SU-DHL-6 (cell line): ENCODE results near the gene ZNF609.

ENCODE experiments used
- H2AFZ ChIP-seq: fragments of 200-600 bp; sonication (generic); 2 replicates; pipeline ENCODE4 v1.6.1; 2014; ENCODE audit warnings: low read depth, mild to moderate bottlenecking, moderate library complexity, mixed read lengths, antibody characterized with exemption, low read length; ENCODE audit not compliant: severe bottlenecking
- H3F3A ChIP-seq: fragments of 200-600 bp; shearing (Covaris generic); 2 replicates; pipeline ENCODE4 v1.6.0; 2016; ENCODE audit warnings: antibody characterized with exemption, mild to moderate bottlenecking; ENCODE audit not compliant: insufficient read depth
- H3K27ac ChIP-seq: fragments of 200-600 bp; sonication (generic); 2 replicates; pipeline ENCODE4 v1.5.1; 2016; ENCODE audit warnings: low read depth, mild to moderate bottlenecking, low read length, moderate library complexity, mixed read lengths
- H3K27me3 ChIP-seq: fragments of 200-600 bp; sonication (generic), shearing (Covaris generic); 2 replicates; pipeline ENCODE4 v1.6.0; 2014; ENCODE audit warnings: mild to moderate bottlenecking, low read length
- H3K36me3 ChIP-seq: fragments of 200-600 bp; sonication (generic); 2 replicates; pipeline ENCODE4 v1.6.1; 2014; ENCODE audit warnings: mild to moderate bottlenecking, low read length, mixed read lengths
- H3K4me2 ChIP-seq: fragments of 300-600, 200-600 bp; shearing (Covaris generic), sonication (generic); 2 replicates; pipeline ENCODE4 v1.6.0; 2014; ENCODE audit warnings: low read length, low read depth, mild to moderate bottlenecking; ENCODE audit not compliant: poor library complexity, severe bottlenecking
- H3K4me3 ChIP-seq: fragments of 200-600 bp; sonication (generic); 2 replicates; pipeline ENCODE4 v1.5.1; 2014; ENCODE audit warnings: antibody characterized with exemption, low read length, mild to moderate bottlenecking, mixed read lengths; ENCODE audit not compliant: insufficient read depth, poor library complexity, severe bottlenecking
- H3K79me2 ChIP-seq: fragments of 200-600 bp; sonication (generic); 2 replicates; pipeline ENCODE4 v1.6.1; 2014; ENCODE audit warnings: mild to moderate bottlenecking, low read length, moderate library complexity; ENCODE audit not compliant: insufficient read depth
- H3K9ac ChIP-seq: fragments of 200-600 bp; sonication (generic); 2 replicates; pipeline ENCODE4 v1.7.0; 2014; ENCODE audit warnings: mild to moderate bottlenecking, low read length
- H3K9me2 ChIP-seq: fragments of 200-600 bp; sonication (generic); replicated peaks from 2 replicates; pipeline ENCODE4 v1.6.1; 2014; ENCODE audit warnings: low read length; ENCODE audit not compliant: insufficient read depth
- H3K9me3 ChIP-seq: fragments of 200-600 bp; sonication (generic); 2 replicates; pipeline ENCODE4 v1.6.1; 2014; ENCODE audit warnings: low read length, mixed read lengths; ENCODE audit not compliant: insufficient read depth
- H4K20me1 ChIP-seq: fragments of 200-600 bp; sonication (generic); 2 replicates; pipeline ENCODE4 v1.6.1; 2014; ENCODE audit warnings: low read depth, mild to moderate bottlenecking, antibody characterized with exemption, low read length, moderate library complexity, mixed read lengths
- EZH2phosphoT487 ChIP-seq: fragments of 200-600 bp; sonication (generic), shearing (Covaris generic); conservative IDR thresholded peaks from 2 replicates; pipeline ENCODE4 v1.6.1; 2018; ENCODE audit warnings: mild to moderate bottlenecking, antibody characterized with exemption, low read length, moderate library complexity, mixed read lengths
- TF ChIP-seq, protein P1 (sequence below): fragments of 200-600 bp; sonication (generic); IDR thresholded peaks from one replicate; pipeline ENCODE4 v1.5.1; 2017; ENCODE audit warnings: antibody characterized with exemption, mild to moderate bottlenecking, low read length, moderate library complexity; ENCODE audit not compliant: insufficient read depth, poor library complexity, severe bottlenecking

The ZNF609 gene

DNA sequence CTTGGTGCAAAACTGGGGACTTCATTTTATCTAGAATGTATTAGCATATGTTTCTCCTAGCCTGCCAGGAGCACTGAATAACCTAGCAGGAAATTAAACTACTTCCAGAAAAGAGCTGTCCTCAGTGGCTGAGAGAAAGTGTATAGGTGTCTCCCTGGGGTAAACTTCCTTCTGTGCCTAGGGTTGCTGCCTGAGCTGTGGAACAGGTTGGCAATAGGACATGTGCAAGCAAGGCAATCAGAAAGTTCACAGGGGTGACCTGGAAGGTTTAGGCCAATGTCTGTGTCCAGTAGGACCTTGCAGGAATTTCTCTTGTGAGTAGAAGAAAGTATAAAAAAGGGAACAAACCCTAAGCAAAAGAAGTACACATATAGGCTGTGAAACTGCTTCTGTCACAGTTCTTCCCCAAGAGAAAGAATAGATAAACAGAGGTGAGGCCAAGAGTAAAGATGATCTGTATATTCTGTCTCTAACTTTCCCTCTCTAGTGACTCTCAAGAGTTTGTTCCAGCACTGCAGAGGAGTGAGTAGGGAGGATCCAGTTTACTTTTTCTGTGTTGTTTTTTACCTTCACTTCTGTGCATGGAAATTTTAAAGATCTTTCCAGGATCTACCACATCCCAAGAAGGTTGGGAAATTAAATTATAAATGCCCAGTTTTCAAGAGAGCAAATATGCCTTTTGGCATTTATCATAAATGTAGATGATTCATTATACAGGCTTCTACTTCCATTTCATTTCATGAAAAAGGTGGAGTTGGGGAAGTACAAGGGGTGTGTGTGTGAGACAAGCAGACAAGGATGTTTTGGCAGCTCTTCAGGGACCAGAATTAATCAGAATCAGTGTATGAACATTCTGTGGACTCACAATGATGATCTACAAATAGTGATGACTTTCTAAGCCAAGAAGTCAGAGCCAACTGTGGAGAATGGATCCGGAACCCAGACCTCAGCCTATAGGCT, 159.8 kb downstream of the ZNF609 start:
- H3K27ac ChIP-seq = no peak overlapping the region

DNA sequence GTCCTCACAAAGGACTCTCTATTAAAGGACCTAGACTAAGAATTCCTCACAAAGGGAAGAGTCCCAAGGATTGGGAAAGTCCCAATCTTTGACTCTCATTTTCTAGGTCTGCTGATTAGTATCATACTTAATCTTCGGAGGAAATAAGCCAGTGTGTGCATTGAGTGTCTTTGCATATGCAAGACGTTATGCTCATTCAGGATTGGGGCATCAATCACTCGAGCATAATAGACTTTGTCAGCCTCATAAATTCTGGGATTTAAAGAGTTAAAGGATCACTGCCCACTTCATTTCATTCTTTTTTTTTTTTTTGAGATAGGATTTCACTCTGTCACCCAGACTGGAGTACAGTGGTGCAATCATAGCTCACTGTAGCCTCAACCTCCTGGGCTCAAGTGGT, 160.7 kb downstream of the ZNF609 start:
- H3K79me2 ChIP-seq = peaks cover 15% of the 10 kb centered on the region
- no peak overlapping the region for H3K9ac ChIP-seq
- no peak overlapping the region for H3K4me2 ChIP-seq
- H3K4me3 ChIP-seq = no peak overlapping the region
- no peaks in the 10 kb centered on the region for H3K9me2 ChIP-seq
- H3K9me3 ChIP-seq = no peaks in the 10 kb centered on the region
- no peak overlapping the region for H3K27ac ChIP-seq
- H3K36me3 ChIP-seq = no peaks in the 10 kb centered on the region
- H3F3A ChIP-seq = no peaks in the 10 kb centered on the region
- no peak overlapping the region for H2AFZ ChIP-seq
- H4K20me1 ChIP-seq = no peaks in the 10 kb centered on the region
- no peaks in the 10 kb centered on the region for H3K27me3 ChIP-seq
- TF ChIP-seq EZH2phosphoT487 = no peak
- TF ChIP-seq, protein P1, sequence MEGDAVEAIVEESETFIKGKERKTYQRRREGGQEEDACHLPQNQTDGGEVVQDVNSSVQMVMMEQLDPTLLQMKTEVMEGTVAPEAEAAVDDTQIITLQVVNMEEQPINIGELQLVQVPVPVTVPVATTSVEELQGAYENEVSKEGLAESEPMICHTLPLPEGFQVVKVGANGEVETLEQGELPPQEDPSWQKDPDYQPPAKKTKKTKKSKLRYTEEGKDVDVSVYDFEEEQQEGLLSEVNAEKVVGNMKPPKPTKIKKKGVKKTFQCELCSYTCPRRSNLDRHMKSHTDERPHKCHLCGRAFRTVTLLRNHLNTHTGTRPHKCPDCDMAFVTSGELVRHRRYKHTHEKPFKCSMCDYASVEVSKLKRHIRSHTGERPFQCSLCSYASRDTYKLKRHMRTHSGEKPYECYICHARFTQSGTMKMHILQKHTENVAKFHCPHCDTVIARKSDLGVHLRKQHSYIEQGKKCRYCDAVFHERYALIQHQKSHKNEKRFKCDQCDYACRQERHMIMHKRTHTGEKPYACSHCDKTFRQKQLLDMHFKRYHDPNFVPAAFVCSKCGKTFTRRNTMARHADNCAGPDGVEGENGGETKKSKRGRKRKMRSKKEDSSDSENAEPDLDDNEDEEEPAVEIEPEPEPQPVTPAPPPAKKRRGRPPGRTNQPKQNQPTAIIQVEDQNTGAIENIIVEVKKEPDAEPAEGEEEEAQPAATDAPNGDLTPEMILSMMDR = no peak

More for the DNA sequence above, 159.8 kb downstream of the ZNF609 start:
- H3K9me2 ChIP-seq = no peaks in the 10 kb centered on the region
- no peaks in the 10 kb centered on the region for H3F3A ChIP-seq
- H3K4me3 ChIP-seq = no peak overlapping the region
- H3K9me3 ChIP-seq = no peaks in the 10 kb centered on the region
- no peaks in the 10 kb centered on the region for H3K36me3 ChIP-seq
- no peak overlapping the region for H3K4me2 ChIP-seq
- no peaks in the 10 kb centered on the region for H3K27me3 ChIP-seq
- H4K20me1 ChIP-seq = no peaks in the 10 kb centered on the region
- TF ChIP-seq, protein P1 = no peak
- no peak for TF ChIP-seq EZH2phosphoT487
- H3K79me2 ChIP-seq = peaks cover 18% of the 10 kb centered on the region
- H2AFZ ChIP-seq = no peak overlapping the region
- no peak overlapping the region for H3K9ac ChIP-seq

DNA sequence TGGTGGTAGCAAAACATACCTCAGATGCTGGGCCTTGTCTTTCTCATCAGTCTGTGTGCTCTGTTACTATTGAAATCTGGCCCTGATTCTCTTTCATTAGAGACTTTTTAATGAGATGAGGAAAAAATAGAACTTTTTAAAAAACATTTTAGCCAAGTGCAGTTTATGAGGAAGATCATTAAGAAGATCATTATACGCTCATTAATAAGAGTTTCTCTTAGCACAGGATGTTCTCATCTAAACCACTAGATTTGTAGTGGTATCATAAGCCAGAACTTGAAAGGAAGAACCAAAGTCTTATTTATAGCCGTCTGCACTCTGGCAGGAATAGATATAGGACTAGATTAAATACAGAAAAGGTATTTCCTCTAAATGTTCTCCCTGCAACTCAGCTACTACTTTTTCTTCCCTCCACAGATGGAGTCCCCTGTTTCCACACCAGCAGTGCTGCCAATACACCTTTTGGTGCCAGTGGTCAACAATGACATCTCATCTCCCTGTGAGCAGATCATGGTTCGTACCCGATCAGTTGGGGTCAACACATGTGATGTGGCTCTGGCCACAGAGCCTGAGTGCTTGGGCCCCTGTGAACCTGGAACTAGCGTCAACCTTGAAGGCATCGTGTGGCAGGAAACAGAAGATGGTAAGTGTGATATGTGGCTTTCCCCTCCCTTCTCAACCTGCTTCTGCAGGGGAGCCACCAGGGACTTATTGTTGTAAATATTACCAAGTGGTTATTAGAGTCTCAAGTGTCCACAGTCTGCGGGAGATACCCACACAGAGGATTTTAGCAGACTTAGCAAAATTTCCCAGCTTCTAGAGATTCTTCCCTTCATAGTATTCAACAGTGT, 162.3 kb downstream of the ZNF609 start:
- H3K4me3 ChIP-seq = no peak overlapping the region
- no peaks in the 10 kb centered on the region for H3F3A ChIP-seq
- H3K27ac ChIP-seq = no peak overlapping the region
- no peaks in the 10 kb centered on the region for H4K20me1 ChIP-seq
- H3K36me3 ChIP-seq = no peaks in the 10 kb centered on the region
- no peaks in the 10 kb centered on the region for H3K9me2 ChIP-seq
- no peak overlapping the region for H3K4me2 ChIP-seq
- no peaks in the 10 kb centered on the region for H3K9me3 ChIP-seq
- H3K9ac ChIP-seq = no peak overlapping the region
- H2AFZ ChIP-seq = no peak overlapping the region
- TF ChIP-seq EZH2phosphoT487 = no peak
- TF ChIP-seq, protein P1 = no peak
- peaks cover 15% of the 10 kb centered on the region for H3K79me2 ChIP-seq
- H3K27me3 ChIP-seq = no peaks in the 10 kb centered on the region
